GM12892 (cell line): ENCODE measurements around the gene UGT1A8.

Source experiments
- POLR2A ChIP-seq: IDR thresholded peaks from 2 replicates; pipeline ENCODE4 v1.6.1; 2011; ENCODE audit warnings: low read depth, low read length, control low read depth
- POLR2AphosphoS5 ChIP-seq: IDR thresholded peaks from 2 replicates; pipeline ENCODE4 v1.6.1; 2011; ENCODE audit warnings: low read depth, low read length, control low read depth

DNA sequence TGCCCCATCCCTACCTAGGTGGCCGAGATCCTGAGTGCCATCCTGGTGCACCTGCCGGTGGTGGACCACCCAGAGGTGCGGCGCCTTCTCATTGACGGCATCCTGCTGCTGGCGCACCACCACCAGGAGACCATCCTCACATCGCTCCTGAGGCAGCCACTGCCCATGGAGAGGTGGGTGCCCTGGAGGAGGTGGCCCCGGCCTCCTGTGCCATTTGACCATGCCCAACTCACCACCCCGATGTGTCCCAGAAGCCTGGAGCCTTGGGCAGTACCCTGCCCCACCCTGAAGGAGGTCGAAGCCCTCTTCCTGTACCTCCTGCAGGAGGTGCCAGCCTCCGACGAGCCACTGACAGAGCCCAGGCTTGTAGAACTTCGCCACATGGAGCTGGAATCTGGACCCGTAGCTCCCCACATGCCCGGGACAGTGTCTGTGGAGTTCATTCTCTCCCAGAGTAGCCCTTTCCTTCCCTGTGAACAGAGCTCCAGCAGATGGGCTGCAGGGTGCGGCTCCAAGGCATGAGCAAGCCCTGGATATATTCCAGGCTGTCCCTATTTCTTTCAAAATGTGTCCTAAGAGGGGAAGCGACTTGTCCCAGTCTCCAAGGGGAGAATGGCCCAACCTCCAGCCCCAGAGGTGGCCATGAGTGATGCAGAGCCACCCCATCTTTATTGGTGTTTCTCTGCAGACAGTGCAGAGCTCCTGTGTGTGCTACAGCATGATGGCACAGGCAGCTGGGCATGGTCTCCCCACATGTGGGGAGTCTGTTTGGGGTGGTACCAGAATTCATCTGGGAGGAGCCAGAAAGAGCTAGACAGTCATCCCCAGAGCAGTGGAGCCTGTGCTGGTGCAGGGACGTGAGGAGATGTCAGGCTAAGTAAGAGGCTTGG is 202.7 kb downstream of the UGT1A8 start:
- no peak for TF ChIP-seq POLR2AphosphoS5
- TF ChIP-seq POLR2A, result no peak
